ENCODE measurements around the gene TBC1D4. TPM values are rescaled to one million over a fixed set of nuclear protein-coding genes. Genes with fewer than 3 reads are reported as not detected.

TBC1D4 gene
- total RNA-seq, 1 experiment from 2014 or later: 19.5 TPM

DNA sequence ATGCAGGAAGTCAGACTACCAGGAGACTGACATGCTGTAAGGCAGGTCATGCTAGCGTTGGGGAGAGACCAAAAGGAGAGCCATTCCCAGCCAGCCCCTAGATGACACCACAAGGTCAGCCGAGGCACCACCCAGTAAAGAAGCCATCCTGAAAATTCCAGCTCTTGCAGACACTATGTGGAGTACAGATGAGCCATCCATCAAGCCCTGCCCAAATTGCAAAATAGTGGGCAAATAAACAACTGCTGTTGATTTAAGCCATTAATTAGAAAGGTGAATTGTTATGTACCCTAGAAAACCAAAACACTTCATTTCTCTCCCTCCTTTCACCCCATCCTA, 82.1 kb downstream of the TBC1D4 start:
- peaks cover 7% of the 10 kb centered on the region for H3K4me1 ChIP-seq (replicated peaks; ENCODE audit: insufficient read depth)
- no TSS peak for BruUV-seq (replicated peaks)
- intact Hi-C loops (cut with micrococcal nuclease; ENCODE audit: unreplicated experiment): no loop called here

DNA sequence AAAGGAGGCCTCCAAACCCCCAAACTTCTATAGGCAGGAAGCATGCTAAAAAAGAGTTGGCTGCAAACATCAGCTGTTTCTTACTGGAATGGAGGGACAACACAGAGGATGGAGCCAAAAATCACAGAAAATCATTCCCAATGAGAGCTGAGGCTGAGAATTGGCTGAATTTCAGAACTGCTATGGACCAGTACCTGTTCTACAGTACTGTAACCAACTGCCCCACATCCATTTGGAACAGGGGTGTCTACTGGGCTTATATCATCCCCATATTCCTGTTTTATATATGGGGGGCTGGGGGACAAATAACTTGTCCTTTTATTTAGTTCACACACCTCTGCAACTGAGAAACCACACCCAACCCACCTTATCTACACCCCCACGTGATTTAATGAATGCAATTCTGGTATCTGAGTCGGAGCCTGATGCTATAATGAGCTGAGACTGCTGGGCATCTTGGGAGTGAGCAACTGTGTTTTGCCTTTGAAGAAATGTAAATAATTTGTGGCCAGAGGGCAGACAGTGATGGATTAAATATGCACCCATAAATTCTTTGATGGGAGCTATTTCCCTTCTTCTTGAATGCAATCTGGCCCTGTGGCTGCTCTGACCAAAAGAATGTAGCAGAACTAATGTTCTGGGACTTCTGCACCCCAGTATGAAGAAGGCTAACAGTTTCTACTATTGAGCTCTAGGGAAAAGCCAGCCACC, 82.6 kb downstream of the TBC1D4 start:
- Histone ChIP-seq H2AFZ (no peak overlapping the region), H3K27ac (no peak overlapping the region), H3K27me3 (ENCODE audit: insufficient read depth, low read depth) (no peaks in the 10 kb centered on the region), H3K36me3 (ENCODE audit: low read depth) (no peaks in the 10 kb centered on the region), H3K4me1 (replicated peaks; ENCODE audit: insufficient read depth) (peaks cover 7% of the 10 kb centered on the region), H3K9me3 (ENCODE audit: insufficient read depth, low read depth) (no peaks in the 10 kb centered on the region; the same call in 1 of the 2 replicates), H4K20me1 (ENCODE audit: insufficient read depth) (no peaks in the 10 kb centered on the region), H3K9me2 (ENCODE audit: insufficient read depth) (no peaks in the 10 kb centered on the region), H3K4me2 (peak overlapping the region; percentile 14; the same call in 1 of the 2 replicates), H3F3A (ENCODE audit: insufficient read depth, low read depth) (peaks cover 5% of the 10 kb centered on the region; the same call in 1 of the 2 replicates), H3K4me3 (no peak overlapping the region), H3K79me2 (ENCODE audit: low read depth) (peaks cover 9% of the 10 kb centered on the region)
- CTCF ChIA-PET: no interaction called here
- peak in 1 of 2 experiments; percentile 83 for DNase-seq
- BruUV-seq (replicated peaks): no TSS peak
- intact Hi-C loops (cut with micrococcal nuclease; ENCODE audit: unreplicated experiment): no loop called here
- POLR2A ChIA-PET (ENCODE audit: unreplicated experiment): no interaction called here
- TF ChIP-seq, protein P1, sequence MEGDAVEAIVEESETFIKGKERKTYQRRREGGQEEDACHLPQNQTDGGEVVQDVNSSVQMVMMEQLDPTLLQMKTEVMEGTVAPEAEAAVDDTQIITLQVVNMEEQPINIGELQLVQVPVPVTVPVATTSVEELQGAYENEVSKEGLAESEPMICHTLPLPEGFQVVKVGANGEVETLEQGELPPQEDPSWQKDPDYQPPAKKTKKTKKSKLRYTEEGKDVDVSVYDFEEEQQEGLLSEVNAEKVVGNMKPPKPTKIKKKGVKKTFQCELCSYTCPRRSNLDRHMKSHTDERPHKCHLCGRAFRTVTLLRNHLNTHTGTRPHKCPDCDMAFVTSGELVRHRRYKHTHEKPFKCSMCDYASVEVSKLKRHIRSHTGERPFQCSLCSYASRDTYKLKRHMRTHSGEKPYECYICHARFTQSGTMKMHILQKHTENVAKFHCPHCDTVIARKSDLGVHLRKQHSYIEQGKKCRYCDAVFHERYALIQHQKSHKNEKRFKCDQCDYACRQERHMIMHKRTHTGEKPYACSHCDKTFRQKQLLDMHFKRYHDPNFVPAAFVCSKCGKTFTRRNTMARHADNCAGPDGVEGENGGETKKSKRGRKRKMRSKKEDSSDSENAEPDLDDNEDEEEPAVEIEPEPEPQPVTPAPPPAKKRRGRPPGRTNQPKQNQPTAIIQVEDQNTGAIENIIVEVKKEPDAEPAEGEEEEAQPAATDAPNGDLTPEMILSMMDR (conservative IDR thresholded peaks at IDR 0.05): no peak
- TF ChIP-seq EZH2 (IDR thresholded peaks at IDR 0.05; ENCODE audit: low read depth): no peak

More for the DNA sequence above, 82.1 kb downstream of the TBC1D4 start:
- H3K27me3 ChIP-seq (ENCODE audit: insufficient read depth, low read depth): no peaks in the 10 kb centered on the region
- no peak overlapping the region for H3K27ac ChIP-seq
- TF ChIP-seq, protein P1 (conservative IDR thresholded peaks at IDR 0.05): no peak
- TF ChIP-seq EZH2 (IDR thresholded peaks at IDR 0.05; ENCODE audit: low read depth): no peak
- H3F3A ChIP-seq (ENCODE audit: insufficient read depth, low read depth): peaks cover 5% of the 10 kb centered on the region; the same call in 1 of the 2 replicates
- H3K4me2 ChIP-seq: peak overlapping the region; percentile 14; the same call in 1 of the 2 replicates
- ChIA-PET CTCF (no interaction called here), POLR2A (ENCODE audit: unreplicated experiment) (no interaction called here)
- H3K9me2 ChIP-seq (ENCODE audit: insufficient read depth): no peaks in the 10 kb centered on the region
- H3K9me3 ChIP-seq (ENCODE audit: insufficient read depth, low read depth): no peaks in the 10 kb centered on the region; the same call in 1 of the 2 replicates
- no peak overlapping the region for H3K4me3 ChIP-seq
- H2AFZ ChIP-seq: no peak overlapping the region
- no peaks in the 10 kb centered on the region for H4K20me1 ChIP-seq (ENCODE audit: insufficient read depth)
- H3K36me3 ChIP-seq (ENCODE audit: low read depth): no peaks in the 10 kb centered on the region
- peaks cover 9% of the 10 kb centered on the region for H3K79me2 ChIP-seq (ENCODE audit: low read depth)
- peak in 1 of 2 experiments; percentile 59 for DNase-seq

GRCh38 chr13:75398072-75398471, 83.9 kb downstream of the TBC1D4 start:
- intact Hi-C loops (cut with micrococcal nuclease; ENCODE audit: unreplicated experiment): no loop called here
- DNase-seq: no peak
- H3K4me1 ChIP-seq (replicated peaks; ENCODE audit: insufficient read depth): peaks cover 7% of the 10 kb centered on the region
- H3K27me3 ChIP-seq (ENCODE audit: insufficient read depth, low read depth): no peaks in the 10 kb centered on the region
- ChIA-PET CTCF (no interaction called here), POLR2A (ENCODE audit: unreplicated experiment) (no interaction called here)
- no peak overlapping the region for H3K4me3 ChIP-seq
- no TSS peak for BruUV-seq (replicated peaks)
- H4K20me1 ChIP-seq (ENCODE audit: insufficient read depth): no peaks in the 10 kb centered on the region
- H3K36me3 ChIP-seq (ENCODE audit: low read depth): no peaks in the 10 kb centered on the region
- no peaks in the 10 kb centered on the region for H3K9me2 ChIP-seq (ENCODE audit: insufficient read depth)
- no peak overlapping the region for H3K4me2 ChIP-seq
- H2AFZ ChIP-seq: no peak overlapping the region
- no peak overlapping the region for H3K27ac ChIP-seq
- no peaks in the 10 kb centered on the region; the same call in none of the 2 replicates for H3K9me3 ChIP-seq (ENCODE audit: insufficient read depth, low read depth)
- H3K79me2 ChIP-seq (ENCODE audit: low read depth): peaks cover 14% of the 10 kb centered on the region
- TF ChIP-seq, protein P1 (conservative IDR thresholded peaks at IDR 0.05): no peak
- no peak for TF ChIP-seq EZH2 (IDR thresholded peaks at IDR 0.05; ENCODE audit: low read depth)
- peaks cover 9% of the 10 kb centered on the region; the same call in 1 of the 2 replicates for H3F3A ChIP-seq (ENCODE audit: insufficient read depth, low read depth)
